GM21367 (cell line): ENCODE results near the gene DSC2.
"Not testable (repeated sequence)": the region's sequence is repeated elsewhere in the genome, so short reads cannot be mapped to it uniquely, and the experiment has no call there.

Experiments used
- ATAC-seq: cut with Tn5 transposase; IDR thresholded peaks from one replicate; pipeline ENCODE4 v1.9.1; 2021; ENCODE audit not compliant: unreplicated experiment

Gene DSC2

GRCh38 chr18:31102025-31102684 is at the start of gene DSC2:
TSS of gene DSC2 (minus strand) at chr18:31102421. CDS start at chr18:31101971, 450 bp downstream.
- no peak for ATAC-seq

DNA sequence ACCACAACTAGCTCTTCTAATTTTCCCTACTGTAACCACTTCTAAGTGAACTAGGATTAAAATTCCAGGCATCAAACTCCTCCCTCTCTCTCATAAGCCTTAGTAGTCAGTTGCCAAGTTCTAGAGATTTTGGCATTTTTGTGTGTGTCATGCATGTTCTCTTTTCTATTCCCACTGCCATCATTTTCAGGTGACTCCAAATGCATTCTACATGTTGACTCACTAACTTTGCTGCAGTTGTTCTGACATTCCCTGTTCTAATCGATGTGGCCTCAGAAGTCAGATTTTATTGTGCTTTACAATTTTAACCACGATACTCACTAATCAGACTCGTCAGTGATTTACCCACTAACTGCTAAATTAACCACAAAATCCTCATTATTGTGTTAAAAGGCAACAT is 47.1 kb upstream of the DSC2 start:
- ATAC-seq: no peak

DNA sequence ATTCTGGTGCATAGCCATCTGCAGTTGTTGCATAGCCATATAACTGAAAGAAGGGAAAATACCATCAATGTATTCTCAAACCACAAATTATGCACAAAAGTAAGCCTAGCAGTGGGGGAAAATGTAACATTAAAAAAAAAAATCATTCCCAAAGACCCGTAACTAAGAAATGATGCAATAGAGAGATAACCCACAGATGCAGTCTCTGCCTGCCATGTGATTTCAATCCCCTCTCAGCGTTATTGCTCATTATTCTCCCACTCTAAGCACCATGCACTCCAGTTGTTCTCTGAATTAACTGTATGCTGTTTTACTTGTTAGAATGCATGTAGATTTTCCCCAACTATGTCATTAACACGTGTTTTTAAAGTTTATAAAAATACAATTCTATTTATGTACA is 46.4 kb upstream of the DSC2 start:
- no peak for ATAC-seq

DNA sequence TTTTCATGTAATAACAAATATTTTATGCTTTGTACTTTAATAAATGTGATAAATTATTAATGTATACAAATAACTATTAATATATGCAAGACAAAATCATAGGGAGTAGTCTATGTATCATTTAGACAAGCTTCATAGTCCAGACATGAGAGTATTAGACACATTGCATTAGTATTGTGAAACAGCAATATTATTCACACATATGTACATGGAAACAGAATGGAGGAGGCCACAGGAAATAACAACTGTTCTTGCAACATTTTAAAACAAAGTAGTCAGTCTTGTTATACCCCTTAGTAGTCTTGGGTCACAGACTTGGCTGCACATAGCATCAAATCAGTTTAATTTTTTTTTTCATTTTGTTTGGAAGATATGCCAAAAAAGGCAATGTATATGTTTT is 44.6 kb upstream of the DSC2 start:
- ATAC-seq: no peak

DNA sequence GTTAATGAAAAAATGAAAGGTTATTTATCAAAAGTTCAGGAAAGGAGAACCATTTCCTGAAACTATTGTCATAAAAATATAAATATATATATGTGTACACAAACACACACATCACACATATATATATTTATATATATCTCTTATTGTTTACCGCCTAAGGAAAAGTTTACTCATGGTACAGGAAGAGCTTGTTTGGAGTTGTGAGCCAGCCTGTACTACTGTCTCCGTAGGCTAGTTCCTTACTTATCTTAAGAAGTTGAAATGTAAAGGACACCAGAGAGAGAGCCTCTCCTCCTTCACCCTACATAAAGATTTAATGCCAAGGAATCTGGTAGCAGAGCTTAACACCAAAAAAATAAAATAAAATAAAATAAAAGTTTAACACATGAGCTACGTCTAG is 40.8 kb upstream of the DSC2 start:
- ATAC-seq: no peak

DNA sequence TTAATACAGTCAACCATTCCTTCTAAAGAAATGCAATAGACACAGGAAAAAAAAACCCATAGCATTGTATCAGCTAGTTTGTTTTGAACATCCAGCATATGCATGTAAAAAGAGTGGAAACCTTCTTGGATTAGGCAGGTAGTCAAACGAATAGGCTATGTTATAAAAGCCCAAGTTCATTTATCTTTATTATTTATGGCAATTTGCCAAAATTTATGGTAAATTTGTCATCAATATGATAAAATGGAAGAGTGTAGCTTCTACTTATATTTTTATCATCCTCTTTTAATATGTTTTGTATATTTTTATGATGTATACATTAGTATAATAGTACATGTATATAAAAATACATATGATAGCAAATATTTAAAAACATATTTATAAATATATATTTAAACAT is 36.5 kb upstream of the DSC2 start:
- no peak for ATAC-seq

DNA sequence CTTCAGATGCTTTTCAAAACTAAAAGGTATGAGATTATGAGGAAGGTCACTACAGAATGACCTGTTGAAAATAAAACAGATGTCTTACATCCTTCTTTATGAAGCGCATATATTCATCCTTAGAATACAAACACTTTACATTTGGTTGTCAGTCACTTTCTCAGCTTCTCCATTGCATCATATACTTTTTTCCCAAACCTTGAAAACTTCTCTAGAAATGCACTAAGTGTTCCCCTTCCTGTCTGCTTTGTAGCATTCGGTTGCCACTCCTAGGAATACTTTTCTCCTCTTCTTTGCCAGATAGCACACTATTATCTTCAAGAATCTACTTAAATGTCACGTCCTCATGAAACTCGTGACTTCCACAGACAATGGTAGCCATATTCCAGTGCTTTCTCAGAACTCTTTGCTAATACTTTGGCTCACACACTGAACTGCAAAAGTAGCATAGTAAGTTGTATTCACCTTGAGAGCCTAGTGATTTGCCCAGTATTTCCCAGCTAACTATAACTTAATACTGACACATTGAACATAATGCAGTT is 32.8 kb upstream of the DSC2 start:
- no peak for ATAC-seq

- no peak for ATAC-seq
Measured at GRCh38 chr18:31129398-31130115, 27.3 kb upstream of the DSC2 start.

GRCh38 chr18:31125878-31126277 is 23.7 kb upstream of the DSC2 start:
- no peak for ATAC-seq

- ATAC-seq: not testable (repeated sequence)
Measured at GRCh38 chr18:31123125-31123524, 20.9 kb upstream of the DSC2 start.

DNA sequence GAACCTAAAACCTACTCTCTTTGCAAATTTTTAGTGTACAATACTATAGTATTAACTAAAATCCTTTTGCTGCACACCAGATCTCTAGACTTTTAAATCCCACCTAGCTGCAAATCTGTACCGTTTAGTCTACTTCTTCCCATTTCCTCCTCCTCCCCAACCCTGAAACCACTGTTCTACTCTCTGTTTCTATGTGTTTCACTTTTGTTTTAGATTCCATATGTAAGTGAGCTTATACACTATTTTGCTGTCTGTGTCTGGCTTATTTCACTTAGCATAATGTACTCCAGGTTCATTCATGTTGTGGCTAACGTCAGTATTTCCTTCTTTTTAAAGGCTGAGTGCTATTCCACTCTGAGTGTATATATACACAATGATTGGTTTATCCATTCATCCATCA is 18.4 kb upstream of the DSC2 start:
- ATAC-seq: no peak

DNA sequence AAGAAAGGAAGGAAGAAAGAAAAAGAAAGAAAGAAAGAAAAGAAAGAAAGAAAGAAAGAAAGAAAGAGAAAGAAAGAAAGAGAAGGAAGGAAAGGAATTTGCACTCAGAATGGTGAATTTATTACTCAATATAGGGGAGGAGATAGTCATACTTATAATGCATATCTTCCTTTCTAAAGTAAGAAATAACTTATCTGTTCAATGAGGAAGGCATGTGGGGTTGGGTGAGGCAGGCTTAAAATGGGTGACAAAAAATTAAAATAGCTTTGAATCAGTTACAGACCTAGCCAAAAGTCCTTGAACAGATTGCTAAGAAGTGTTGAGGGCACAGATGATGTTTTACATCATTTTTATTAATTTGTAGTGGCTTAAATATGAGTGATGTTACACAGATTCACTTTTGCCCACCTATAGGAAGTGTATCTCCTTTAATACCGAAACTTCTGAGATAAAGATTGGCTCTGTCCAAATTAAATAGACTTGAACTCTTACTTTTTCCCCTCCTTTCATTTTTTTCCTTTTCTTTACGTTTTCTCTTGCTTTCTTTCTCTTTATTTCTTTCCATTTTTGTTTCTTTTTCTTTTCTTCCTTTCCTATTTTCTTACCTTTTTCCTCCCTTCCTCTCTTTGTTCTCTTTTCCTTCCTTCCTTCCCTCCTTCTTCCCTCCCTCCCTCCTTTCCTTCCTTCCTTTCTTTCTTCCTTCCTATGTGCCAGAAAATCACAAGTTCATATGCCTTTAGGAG is 14.8 kb upstream of the DSC2 start:
- no peak for ATAC-seq

DNA sequence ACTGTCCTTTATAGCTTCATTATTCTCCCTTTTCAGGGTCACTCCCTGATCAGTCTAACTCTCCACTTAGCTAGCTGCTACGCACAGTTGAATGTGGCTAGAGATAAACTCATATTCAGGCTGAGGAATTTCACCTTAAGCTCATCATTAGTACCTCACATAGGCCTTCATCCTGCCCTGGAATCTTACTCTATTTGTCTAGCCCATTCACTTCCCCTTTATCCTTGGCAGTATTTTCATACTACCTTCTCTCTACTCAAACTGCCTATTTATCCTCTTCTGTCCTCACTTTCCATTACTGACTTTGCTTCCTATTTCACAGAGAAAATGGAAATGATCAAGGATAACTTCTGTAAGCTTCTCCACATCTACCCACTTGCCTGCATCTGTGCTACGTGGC is 10.6 kb upstream of the DSC2 start:
- ATAC-seq: no peak

GRCh38 chr18:31105733-31106132 is 3.5 kb upstream of the DSC2 start:
- no peak for ATAC-seq

DNA sequence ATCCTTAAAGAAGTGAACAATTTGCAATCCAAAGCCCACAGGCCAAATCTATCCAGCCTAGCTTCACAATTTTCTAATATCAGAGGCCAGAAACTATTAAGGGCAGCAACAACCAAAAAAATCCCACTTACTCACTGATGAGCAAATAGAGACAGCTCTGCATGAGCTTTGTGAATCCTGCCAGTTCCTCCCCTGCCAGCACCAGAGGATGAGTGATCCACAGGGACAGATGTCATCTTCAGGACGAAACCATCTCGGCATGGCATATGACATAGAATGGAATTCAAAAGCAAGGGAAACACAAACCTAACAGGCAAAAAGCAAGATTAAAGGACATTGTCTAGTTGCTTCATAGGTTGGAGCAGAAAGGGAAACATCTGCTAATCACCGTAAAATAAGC is 2.2 kb upstream of the DSC2 start:
- no peak for ATAC-seq

GRCh38 chr18:31103423-31103822 is 1.2 kb upstream of the DSC2 start:
- no peak for ATAC-seq

GRCh38 chr18:31102941-31103340 is 720 bp upstream of the DSC2 start:
- no peak for ATAC-seq

GRCh38 chr18:31101183-31102024 is 817 bp downstream of the DSC2 start:
- no peak for ATAC-seq

DNA sequence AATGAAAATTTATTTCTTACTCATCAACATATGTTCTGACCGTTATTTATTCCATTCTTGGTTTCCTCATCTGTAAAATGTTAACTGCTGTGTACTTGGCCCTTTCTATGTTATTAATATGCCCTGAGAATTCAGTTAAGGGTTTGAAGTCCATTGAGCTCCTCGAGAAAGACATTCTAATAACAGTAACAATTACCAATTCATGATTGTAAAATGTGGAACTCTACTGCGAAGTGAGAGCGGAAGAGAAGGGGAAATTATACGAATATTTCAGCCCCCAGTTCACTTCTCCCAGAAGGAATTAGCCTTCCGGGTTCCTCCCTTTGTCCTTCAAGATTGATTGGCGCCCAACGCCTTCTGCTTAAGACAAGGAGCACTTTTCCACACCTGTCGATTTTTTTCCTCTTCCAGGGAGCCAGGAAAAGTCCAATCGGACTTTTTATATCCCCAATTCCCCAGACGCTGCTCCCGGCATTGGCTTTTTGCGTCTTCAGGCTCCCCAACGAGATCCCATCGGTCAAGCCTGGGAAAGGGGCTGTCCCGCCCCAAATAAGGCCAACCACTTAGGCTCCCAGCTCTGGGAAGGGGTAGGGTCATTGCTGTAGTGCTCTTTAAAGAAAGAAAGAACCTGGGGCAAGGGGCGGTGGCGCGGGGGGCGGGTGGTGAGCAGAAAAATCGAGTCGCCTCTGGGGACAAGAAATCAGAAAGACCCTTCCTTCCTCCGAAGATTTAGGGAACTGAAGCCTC is 1.6 kb downstream of the DSC2 start:
- no peak for ATAC-seq
